HTR-8/SVneo (cell line): ENCODE results near the gene SHROOM3.

Experiments used
- DNase-seq: peaks from one replicate; pipeline ENCODE4 v3.0.0; 2011; ENCODE audit warnings: low spot score, mixed read lengths; ENCODE audit not compliant: insufficient read length
- FAIRE-seq: peaks from 2 replicates; lab custom pipeline; 2011; peaks lifted over from hg19 to GRCh38; lab: Jason Lieb, UNC

Gene SHROOM3

GRCh38 chr4:76488888-76489685 is 54.1 kb downstream of the SHROOM3 start:
- FAIRE-seq = no peak
- no peak for DNase-seq

GRCh38 chr4:76489686-76490161 is 54.7 kb downstream of the SHROOM3 start:
- DNase-seq = no peak
- no peak for FAIRE-seq

- DNase-seq = no peak
- no peak for FAIRE-seq
These were observed 57.0 kb downstream of the SHROOM3 start for GRCh38 chr4:76492055-76492454.

DNA sequence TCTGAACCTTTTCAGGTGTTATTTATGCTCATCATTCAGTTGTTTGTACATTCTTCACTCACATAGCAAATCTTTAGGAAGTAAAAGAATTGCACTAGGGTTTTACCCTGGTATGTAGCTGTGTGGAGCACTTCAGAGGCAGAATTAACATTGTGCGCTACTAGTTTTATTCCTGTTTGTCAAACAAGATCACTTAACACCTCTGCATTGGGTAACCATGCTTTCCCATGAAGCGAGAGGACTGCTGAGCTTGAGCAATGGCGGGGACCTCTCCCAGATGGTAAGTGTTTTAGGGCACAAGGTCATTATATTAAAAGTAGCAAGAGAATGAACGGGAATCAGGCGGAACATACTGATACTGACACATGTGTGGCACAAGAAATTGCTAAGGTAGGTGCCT is 59.2 kb downstream of the SHROOM3 start:
- FAIRE-seq (no peak), DNase-seq (no peak)

DNA sequence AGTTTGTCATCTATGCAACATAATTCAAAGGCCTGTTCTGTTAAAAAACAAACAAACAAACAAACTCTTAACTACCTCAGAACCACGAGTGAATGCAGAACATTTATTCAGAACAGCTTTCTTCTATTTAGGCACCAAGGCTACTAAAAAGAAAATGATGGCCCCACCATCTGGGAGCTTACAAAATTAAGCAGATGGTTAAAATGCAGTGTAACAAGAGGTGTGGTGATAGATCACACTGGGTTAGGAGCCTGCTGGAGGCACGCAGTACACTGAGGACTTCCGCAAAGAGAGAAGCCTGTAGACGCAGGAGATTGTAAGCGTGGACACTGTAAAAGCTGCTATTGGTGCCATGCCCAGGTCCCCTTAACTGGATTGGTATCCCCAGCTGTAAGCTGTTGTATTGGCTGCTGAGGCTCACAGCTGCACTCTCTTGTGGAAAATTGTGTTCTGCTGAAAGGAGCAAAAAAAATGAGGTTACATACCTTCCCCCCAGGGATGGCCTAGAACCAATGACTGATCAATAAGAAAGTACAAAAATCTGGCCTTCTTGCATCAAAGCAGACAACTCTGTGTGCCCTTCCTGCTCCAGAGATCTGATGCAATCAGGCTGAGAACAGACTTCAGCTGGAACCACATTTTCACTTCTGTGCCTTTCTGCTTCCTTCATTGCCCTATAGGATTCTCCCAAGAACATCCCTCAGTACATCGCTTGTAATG is 60.0 kb downstream of the SHROOM3 start:
- no peak for DNase-seq
- no peak for FAIRE-seq

- FAIRE-seq = no peak
These were observed 63.5 kb downstream of the SHROOM3 start for GRCh38 chr4:76498550-76498949.

GRCh38 chr4:76499461-76499860 is 64.4 kb downstream of the SHROOM3 start:
- DNase-seq (no peak), FAIRE-seq (no peak)

More at GRCh38 chr4:76498550-76498949, 63.5 kb downstream of the SHROOM3 start:
- no peak for DNase-seq

DNA sequence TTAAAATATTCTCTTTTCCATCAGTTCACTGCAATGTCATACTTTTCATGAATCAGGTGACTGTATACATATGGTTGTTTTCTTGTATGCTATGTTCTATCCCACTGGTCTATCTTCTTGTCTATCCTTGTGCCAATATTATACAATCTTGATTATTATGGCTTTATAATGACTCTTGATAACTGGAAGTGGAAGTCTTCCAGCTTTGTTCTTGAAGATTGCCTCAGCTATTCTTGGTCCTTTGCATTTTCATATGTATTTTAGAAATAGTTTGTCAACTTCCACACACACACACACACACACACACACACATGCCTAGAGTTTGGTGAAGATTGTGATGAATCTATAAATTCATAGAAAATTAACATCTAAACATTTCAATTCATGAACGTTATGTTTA is 67.9 kb downstream of the SHROOM3 start:
- FAIRE-seq (no peak), DNase-seq (no peak)

GRCh38 chr4:76504613-76505465 is 69.8 kb downstream of the SHROOM3 start:
- no peak for FAIRE-seq
- DNase-seq = peak; percentile 40

DNA sequence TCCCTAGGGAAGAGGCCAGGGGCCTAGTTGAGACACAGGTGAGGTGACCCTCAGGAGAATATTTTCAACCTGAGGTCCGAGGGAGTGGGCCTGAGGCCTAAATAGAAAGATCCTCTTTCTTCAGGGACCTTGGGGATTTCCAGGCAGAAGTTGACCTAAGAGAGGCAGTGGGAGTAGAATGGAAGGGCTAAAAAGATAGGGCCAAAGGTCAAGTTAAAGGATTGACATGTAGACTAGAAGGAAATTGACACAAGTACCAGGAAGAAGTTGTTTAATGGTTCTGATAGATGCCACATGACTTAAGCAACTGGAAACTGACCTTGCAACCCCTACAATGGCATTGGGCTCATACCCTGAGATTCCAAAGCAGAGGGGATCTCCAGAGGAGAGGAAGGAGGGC is 76.9 kb downstream of the SHROOM3 start:
- DNase-seq (no peak), FAIRE-seq (no peak)

DNA sequence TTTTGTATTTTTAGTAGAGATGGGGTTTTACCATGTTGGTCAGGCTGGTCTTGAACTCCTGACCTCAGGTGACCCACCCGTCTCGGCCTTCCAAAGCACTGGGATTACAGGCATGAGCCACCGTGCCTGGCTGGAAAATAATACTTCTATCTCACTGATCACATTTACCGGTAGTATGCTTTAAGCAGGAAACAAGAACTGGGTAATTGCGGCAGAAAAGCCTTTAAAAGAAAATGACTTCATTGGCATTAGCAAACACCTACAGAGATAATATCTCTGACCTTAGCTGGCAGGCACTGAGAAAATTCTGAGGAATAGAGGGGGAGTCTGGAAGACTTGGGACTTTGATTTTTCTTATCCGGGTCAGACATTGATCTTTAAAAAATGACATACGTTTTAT is 78.5 kb downstream of the SHROOM3 start:
- no peak for DNase-seq
- FAIRE-seq = no peak

GRCh38 chr4:76514087-76514486 is 79.1 kb downstream of the SHROOM3 start:
- no peak for DNase-seq
- FAIRE-seq = no peak

GRCh38 chr4:76515975-76516843 is 81.2 kb downstream of the SHROOM3 start:
- no peak for DNase-seq

DNA sequence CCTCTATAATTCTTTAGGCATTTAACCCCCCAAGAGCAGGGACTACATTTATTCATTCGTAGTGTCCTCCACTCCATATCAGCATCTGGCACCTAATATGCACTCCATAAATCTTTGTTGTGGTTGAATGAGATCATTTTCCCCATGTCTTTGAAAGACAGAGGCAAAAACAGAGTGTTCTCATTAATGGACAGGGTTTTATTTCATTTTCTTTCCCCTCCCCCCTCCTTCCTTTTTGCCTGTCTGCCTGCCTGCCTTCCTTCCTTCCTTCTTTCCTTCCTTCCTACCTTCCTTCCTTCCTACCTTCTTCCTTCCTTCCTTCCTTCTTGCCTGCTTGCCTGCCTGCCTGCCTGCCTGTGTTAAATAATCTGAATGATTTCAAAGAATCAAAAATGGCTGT is 83.2 kb downstream of the SHROOM3 start:
- FAIRE-seq (no peak), DNase-seq (no peak)

More at GRCh38 chr4:76515975-76516843, 81.2 kb downstream of the SHROOM3 start:
- no peak for FAIRE-seq

DNA sequence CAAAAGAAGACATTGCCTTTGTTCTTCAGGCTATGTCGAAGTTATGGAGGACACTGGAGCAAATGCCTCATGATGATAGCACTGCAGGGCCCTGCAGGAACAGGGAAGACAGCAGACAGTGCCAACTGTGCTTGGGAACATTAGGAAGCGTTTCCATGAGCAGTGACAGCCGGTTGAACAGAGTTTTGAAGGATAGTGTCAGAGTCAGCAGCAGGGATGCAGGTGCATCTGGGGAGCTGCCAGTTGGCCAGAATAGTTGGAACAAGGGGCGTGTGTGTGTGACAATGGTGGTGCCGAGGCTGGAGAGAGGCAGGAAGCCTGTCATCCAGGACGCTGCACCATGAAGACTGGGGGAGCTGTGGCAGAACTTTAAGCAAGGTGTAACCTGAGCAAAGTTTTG is 88.6 kb downstream of the SHROOM3 start:
- no peak for FAIRE-seq
- DNase-seq = no peak

DNA sequence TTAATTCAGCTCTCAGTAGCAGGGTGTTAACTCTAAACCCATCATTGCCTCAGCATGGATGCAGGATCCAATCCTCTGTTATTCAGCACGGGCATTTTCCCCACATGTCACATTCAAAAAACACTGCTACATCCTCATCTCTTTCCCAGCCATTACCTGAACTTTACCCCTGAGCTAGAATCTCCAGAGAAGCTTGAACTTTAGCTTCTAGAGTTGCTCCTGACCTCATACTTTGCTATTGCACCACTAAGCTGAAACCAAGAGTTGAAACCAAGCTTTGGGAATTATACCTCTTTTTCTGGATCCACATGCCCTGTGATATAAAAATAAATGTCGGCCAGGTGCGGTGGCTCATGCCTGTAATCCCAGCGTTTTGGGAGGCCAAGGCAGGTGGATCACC is 90.7 kb downstream of the SHROOM3 start:
- DNase-seq = no peak
- no peak for FAIRE-seq

DNA sequence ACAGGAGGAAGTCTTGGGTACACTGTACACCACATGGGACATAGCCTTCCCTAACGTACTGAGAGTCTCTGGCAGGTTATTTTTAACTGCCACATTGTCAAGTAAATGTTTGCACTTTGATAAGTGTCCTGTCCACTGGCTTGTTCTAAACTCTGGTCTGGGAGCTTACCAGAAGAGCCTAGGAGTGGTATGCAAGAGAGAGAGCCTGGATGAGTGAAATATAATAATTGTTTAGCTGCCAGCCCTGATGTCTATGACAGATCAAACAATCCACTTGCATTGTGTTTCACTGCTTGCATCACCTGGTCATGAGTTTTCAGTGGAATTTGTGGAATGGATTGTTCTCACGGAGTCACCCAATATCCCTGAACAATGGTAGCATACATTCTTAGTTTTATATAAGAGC is 91.6 kb downstream of the SHROOM3 start:
- no peak for FAIRE-seq
- no peak for DNase-seq

DNA sequence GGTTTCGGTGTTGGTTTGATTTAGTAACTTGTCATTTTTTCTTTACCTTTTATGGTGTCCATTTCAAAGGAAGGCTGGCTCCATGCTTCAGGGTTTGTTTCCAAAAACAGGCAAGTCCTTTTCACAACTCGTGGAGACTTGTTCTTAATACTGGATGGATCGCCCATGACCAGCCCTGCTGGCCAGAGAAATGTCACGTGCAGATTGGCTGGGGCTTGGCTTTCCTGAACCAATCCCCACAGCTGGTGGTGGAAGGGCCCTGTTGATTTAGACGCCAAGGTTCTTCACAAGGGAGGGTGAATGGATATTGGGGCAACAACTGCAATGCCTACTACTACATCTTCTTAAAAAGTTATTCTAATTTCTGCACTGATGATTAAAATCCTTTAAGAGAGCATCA is 92.6 kb downstream of the SHROOM3 start:
- DNase-seq (no peak), FAIRE-seq (no peak)

DNA sequence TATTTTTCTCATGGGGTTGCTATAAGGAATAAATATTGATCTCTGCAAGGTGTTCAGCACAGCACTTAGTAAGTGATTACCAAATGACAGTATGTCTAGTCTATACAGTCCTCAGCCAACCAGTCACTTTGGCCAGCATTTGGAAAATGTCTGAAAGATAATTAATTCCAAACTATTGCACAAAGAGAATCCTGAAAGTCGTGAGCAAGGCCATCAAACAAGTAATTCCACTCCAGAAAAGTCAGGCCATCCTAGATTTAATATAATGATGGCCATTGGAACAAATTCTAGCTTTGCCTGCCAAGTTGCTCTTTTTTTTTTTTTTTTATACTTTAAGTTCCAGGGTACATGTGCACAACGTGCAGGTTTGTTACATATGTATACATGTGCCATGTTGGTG is 96.6 kb downstream of the SHROOM3 start:
- DNase-seq (no peak), FAIRE-seq (no peak)

DNA sequence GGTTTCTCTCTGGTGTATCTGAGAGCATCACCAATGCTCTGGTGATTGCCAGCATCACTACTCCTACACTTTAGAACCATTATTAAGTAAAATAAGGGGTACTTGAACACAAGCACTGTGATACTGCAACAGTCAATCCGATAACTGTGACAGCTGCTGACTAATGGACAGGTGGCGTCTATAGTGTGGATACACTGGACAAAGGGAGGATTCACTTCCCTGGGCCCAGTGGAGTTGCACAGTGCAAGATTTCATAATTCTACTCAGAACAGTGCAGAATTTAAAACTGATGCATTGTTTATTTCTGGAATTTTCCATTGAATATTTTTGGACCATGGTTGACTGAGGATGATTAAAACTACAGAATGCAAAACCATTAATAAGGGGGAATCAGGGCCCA is 97.8 kb downstream of the SHROOM3 start:
- DNase-seq (no peak), FAIRE-seq (no peak)
